H1 (cell line): Measurements from ENCODE around the gene PDX1. TPM values are rescaled to one million over a fixed set of nuclear protein-coding genes. Genes with fewer than 3 reads are reported as not detected.

ENCODE experiments used
- CTCF ChIA-PET: fragments of 300-600 bp; sonication (Branson Sonifier 250); formaldehyde crosslinking; loops from one replicate; lab custom pipeline; 2021; ENCODE audit not compliant: partially characterized antibody; lab: Charles Lee
- POLR2A ChIA-PET: fragments of 300-600 bp; sonication (Branson Sonifier 250); formaldehyde crosslinking; loops from one replicate; lab custom pipeline; 2021; ENCODE audit warnings: inconsistent platforms; ENCODE audit not compliant: partially characterized antibody; lab: Charles Lee
- DNase-seq, 2 experiments: peaks; one replicate each; pipeline versions ENCODE4 v3.0.0 to v3.0.0-alpha.2; 2010 to 2022; ENCODE audit warnings: low spot score in 2 of 2, low read depth in 1 of 2, mixed read lengths in 1 of 2
- FAIRE-seq: peaks from 2 replicates; lab custom pipeline; 2011; peaks lifted over from hg19 to GRCh38; lab: Jason Lieb, UNC
- H2AFZ ChIP-seq: 2 replicates; pipeline ENCODE4 v1.8.1; 2012; ENCODE audit warnings: low read length, inconsistent platforms
- H2AK5ac ChIP-seq: 2 replicates; pipeline ENCODE4 v1.6.1; 2013; ENCODE audit warnings: low read depth, low read length
- H2BK120ac ChIP-seq: replicated peaks from 2 replicates; pipeline ENCODE3; 2013; ENCODE audit warnings: low read depth, low read length, inconsistent platforms
- H2BK12ac ChIP-seq: 2 replicates; pipeline ENCODE4 v1.6.1; 2013; ENCODE audit warnings: low read depth, low read length
- H2BK15ac ChIP-seq: 2 replicates; pipeline ENCODE4 v1.6.1; 2013; ENCODE audit warnings: low read length
- H2BK20ac ChIP-seq: 2 replicates; pipeline ENCODE4 v1.6.1; 2013; ENCODE audit warnings: low read length
- H2BK5ac ChIP-seq: 2 replicates; pipeline ENCODE4 v1.6.1; 2013; ENCODE audit warnings: low read depth, low read length
- H3K14ac ChIP-seq: 2 replicates; pipeline ENCODE4 v1.6.1; 2013; ENCODE audit warnings: inconsistent platforms; ENCODE audit not compliant: insufficient read length
- H3K18ac ChIP-seq: 2 replicates; pipeline ENCODE4 v1.6.1; 2013; ENCODE audit warnings: low read length; ENCODE audit errors: extremely low read depth
- H3K23ac ChIP-seq: 2 replicates; pipeline ENCODE4 v1.6.1; 2013; ENCODE audit warnings: inconsistent platforms; ENCODE audit not compliant: insufficient read length
- H3K23me2 ChIP-seq: 2 replicates; pipeline ENCODE4 v1.6.1; 2013; ENCODE audit warnings: low read depth, low read length
- H3K27ac ChIP-seq: 2 replicates; pipeline ENCODE4 v1.6.1; 2011; ENCODE audit warnings: low read depth, low read length, inconsistent platforms
- H3K27me3 ChIP-seq, 4 experiments: replicated peaks in 1 of 4; 1 replicate in 1 of 4; 2 replicates in 3 of 4; pipeline versions ENCODE4 v1.6.1 to v1.8.1; 2011 to 2013; ENCODE audit warnings: low read length in 3 of 4, mild to moderate bottlenecking in 3 of 4, inconsistent platforms in 2 of 4, mixed read lengths in 2 of 4, moderate library complexity in 1 of 4; ENCODE audit not compliant: control insufficient read depth in 3 of 4, insufficient read depth in 3 of 4; ENCODE audit errors: extremely low read depth in 1 of 4
- H3K36me3 ChIP-seq, 4 experiments: 2 replicates each; pipeline versions ENCODE4 v1.6.1 to v1.8.1; 2011 to 2013; ENCODE audit warnings: mild to moderate bottlenecking in 4 of 4, low read length in 3 of 4, moderate library complexity in 2 of 4, control low read depth in 1 of 4, inconsistent platforms in 1 of 4; ENCODE audit not compliant: insufficient read depth in 4 of 4, control insufficient read depth in 2 of 4
- H3K4ac ChIP-seq: replicated peaks from 2 replicates; pipeline ENCODE3; 2013; ENCODE audit warnings: low read length, low read depth, mixed read lengths, inconsistent platforms; ENCODE audit not compliant: insufficient read length
- H3K4me1 ChIP-seq, 4 experiments: replicated peaks in 1 of 4; 1 replicate in 1 of 4; 2 replicates in 3 of 4; pipeline versions ENCODE4 v1.6.1 to v1.8.1; 2011 to 2013; ENCODE audit warnings: low read length in 3 of 4, inconsistent platforms in 2 of 4, mixed read lengths in 1 of 4; ENCODE audit not compliant: insufficient read depth in 4 of 4, control insufficient read depth in 3 of 4
- H3K4me2 ChIP-seq, 2 experiments: 2 replicates each; pipeline versions ENCODE4 v1.6.1 to v1.8.1; 2011 to 2013; ENCODE audit warnings: low read depth in 2 of 2, low read length in 2 of 2, control low read depth in 1 of 2, inconsistent platforms in 1 of 2, mild to moderate bottlenecking in 1 of 2; ENCODE audit not compliant: insufficient read depth in 1 of 2
- H3K4me3 ChIP-seq, 4 experiments: fragments of 200-600, 300-600 bp in 1 of 4; sonication (generic), shearing (Covaris generic), sonication (Bioruptor Twin) in 1 of 4; 2 replicates each; pipeline versions ENCODE4 v1.5.1 to v1.8.1; 2011 to 2016; ENCODE audit warnings: low read length in 4 of 4, low read depth in 3 of 4, control low read depth in 2 of 4, inconsistent platforms in 2 of 4, mild to moderate bottlenecking in 2 of 4, mixed read lengths in 1 of 4, moderate library complexity in 1 of 4; ENCODE audit not compliant: insufficient read depth in 2 of 4; ENCODE audit errors: extremely low read depth in 1 of 4
- H3K56ac ChIP-seq: replicated peaks from 2 replicates; pipeline ENCODE3; 2013; ENCODE audit warnings: low read depth, mild to moderate bottlenecking, mixed read lengths, low read length, inconsistent platforms; ENCODE audit not compliant: insufficient read length
- H3K79me1 ChIP-seq: 2 replicates; pipeline ENCODE4 v1.6.1; 2013; ENCODE audit warnings: low read depth, low read length, control low read depth
- H3K79me2 ChIP-seq, 2 experiments: 2 replicates each; pipeline versions ENCODE4 v1.6.1 to v1.8.1; 2012 to 2013; ENCODE audit warnings: low read length in 2 of 2, mild to moderate bottlenecking in 2 of 2, inconsistent platforms in 1 of 2; ENCODE audit not compliant: insufficient read depth in 2 of 2, control insufficient read depth in 1 of 2
- H3K9ac ChIP-seq, 4 experiments: replicated peaks in 1 of 4; 1 replicate in 1 of 4; 2 replicates in 3 of 4; pipeline versions ENCODE4 v1.6.1 to v1.8.1; 2011 to 2013; ENCODE audit warnings: low read depth in 3 of 4, low read length in 3 of 4, control low read depth in 2 of 4, mild to moderate bottlenecking in 2 of 4, moderate library complexity in 2 of 4, inconsistent platforms in 1 of 4; ENCODE audit errors: extremely low read depth in 1 of 4
- H3K9me3 ChIP-seq, 2 experiments: 2 replicates each; pipeline versions ENCODE4 v1.6.1 to v1.8.1; 2012 to 2013; ENCODE audit warnings: mild to moderate bottlenecking in 2 of 2, moderate library complexity in 2 of 2, control low read depth in 1 of 2, inconsistent platforms in 1 of 2, low read depth in 1 of 2, low read length in 1 of 2, mixed read lengths in 1 of 2; ENCODE audit not compliant: insufficient read depth in 2 of 2
- H4K20me1 ChIP-seq, 2 experiments: replicated peaks in 1 of 2; 2 replicates each; pipeline versions ENCODE3 to v1.8.1; 2011 to 2013; ENCODE audit warnings: inconsistent platforms in 2 of 2, low read length in 2 of 2, mild to moderate bottlenecking in 1 of 2; ENCODE audit not compliant: insufficient read depth in 2 of 2, control insufficient read depth in 1 of 2
- H4K5ac ChIP-seq: 2 replicates; pipeline ENCODE4 v1.6.1; 2013; ENCODE audit warnings: low read length, low read depth, mixed read lengths, inconsistent platforms; ENCODE audit not compliant: insufficient read length
- H4K8ac ChIP-seq: 2 replicates; pipeline ENCODE4 v1.8.0; 2013; ENCODE audit warnings: mild to moderate bottlenecking, moderate library complexity, low read length, inconsistent platforms; ENCODE audit not compliant: insufficient read depth; ENCODE audit errors: extremely low read depth
- H4K91ac ChIP-seq: replicated peaks from 2 replicates; pipeline ENCODE3; 2013; ENCODE audit warnings: low read length, mixed read lengths, inconsistent platforms; ENCODE audit not compliant: insufficient read length
- ASH2L ChIP-seq: fragments of 200-600, 300-600 bp; sonication (generic); IDR thresholded peaks from one replicate; pipeline ENCODE4 v1.7.1; 2017; ENCODE audit warnings: low read length
- WGBS, 2 experiments: shearing (Covaris generic) in 1 of 2; methylation state at CpG; one replicate each; pipeline versions ENCODE4 v1.1.6 to v1.1.7; 2013 to 2015; ENCODE audit warnings: low lambda C conversion rate in 2 of 2, mixed read lengths in 2 of 2, inconsistent platforms in 1 of 2, low coverage in 1 of 2, missing lambda C conversion rate in 1 of 2; ENCODE audit not compliant: insufficient replicate concordance in 2 of 2, insufficient coverage in 1 of 2, insufficient read length in 1 of 2; ENCODE audit errors: extremely low coverage in 1 of 2, missing lambda C conversion rate in 1 of 2; 5-methylcytosine and 5-hydroxymethylcytosine counted together
- polyA plus RNA-seq, 7 experiments: library from polyadenylated mRNA; depleted of rRNA in 3 of 7; stranded (reverse) in 5 of 7; unstranded in 2 of 7; fragments of >200 nt in 5 of 7; fragments of 200-250 nt in 2 of 7; gene quantifications; 1 replicate in 5 of 7; 2 replicates in 1 of 7; 4 replicates in 1 of 7; pipeline versions ENCODE4 v1.2.1 to v1.2.3, GENCODE V29; 2011 to 2013; ENCODE audit warnings: missing spikeins in 2 of 7, mixed read lengths in 2 of 7
- total RNA-seq: library from RNA; stranded (reverse); fragmentation: NEBNext Ultra II Directional; extraction: Animal tissue kit (Norgen Biotek cat#: 25700); gene quantifications from 2 replicates; pipeline ENCODE4 v1.2.1, GENCODE V29; 2021

The PDX1 gene
- total and polyA plus RNA-seq, 2 of the 8 experiments (the other 6 are each of a cell fraction or from before 2014, with no cell fraction given): not detected

DNA sequence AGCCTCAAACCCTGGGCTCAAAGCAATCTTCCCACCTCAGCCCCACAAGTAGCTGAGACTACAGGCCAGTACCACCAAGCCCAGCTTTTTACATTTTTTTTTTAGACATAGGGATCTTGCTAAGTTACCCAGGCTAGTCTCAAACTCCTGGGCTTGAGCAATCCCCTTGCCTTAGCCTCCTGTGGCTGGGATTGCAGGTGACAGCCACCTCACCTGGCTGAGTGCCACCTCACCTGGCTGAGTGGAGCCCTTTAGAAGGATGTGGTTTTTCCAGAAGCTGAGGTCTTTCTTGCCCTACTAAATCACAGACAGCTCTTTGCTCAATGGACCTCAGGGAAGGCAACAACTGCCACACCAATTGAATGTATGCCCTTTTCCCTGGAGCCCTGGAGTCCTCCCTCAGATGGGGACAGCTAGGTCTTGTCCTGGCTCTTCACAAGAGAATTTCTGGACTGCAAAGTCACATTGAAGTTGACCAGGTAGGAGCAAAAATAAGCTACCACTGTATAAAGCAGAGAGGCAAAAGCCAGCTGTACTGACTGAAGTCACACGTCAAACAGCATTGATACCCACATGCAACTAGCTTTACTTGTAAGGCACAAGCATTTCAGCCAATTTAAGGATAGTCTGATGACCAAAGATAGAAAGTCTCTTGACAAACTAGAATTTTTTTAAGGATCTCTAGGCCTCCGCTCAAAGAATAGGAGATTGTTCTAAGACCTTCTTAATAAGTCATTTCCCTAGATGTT is 14.0 kb downstream of the PDX1 start:
- H3K4me3 ChIP-seq: no peak overlapping the region
- H4K91ac ChIP-seq: no peak overlapping the region
- peaks cover 2 to 16% of the 10 kb centered on the region in 2 experiments for H4K20me1 ChIP-seq
- no peak overlapping the region for H4K5ac ChIP-seq
- H3K36me3 ChIP-seq: no peaks in the 10 kb centered on the region
- no peak overlapping the region for H2BK5ac ChIP-seq
- 83% methylated on average over 2 of the region's 2 CpGs; no CpG with 5 or more reads in 1 of the 2 experiments for WGBS, 2 experiments
- H2BK15ac ChIP-seq: no peak overlapping the region
- CTCF ChIA-PET: interaction anchor here (0.6 to 2.4 kb wide), 5 partner anchors 19 to 207 kb away, joined by 3 to 16 read pairs (median 7); no protein-coding TSS in a partner anchor
- no peak overlapping the region for H2AK5ac ChIP-seq
- H3K27ac ChIP-seq: no peak overlapping the region
- POLR2A ChIA-PET: interaction anchor here (0.9 to 1.1 kb wide), 2 partner anchors 16 to 683 kb away, joined by 3 read pairs; no protein-coding TSS in a partner anchor
- DNase-seq: no peak
- H3K4me1 ChIP-seq: peaks cover 0 to 5% (median 3%) of the 10 kb centered on the region in 4 experiments; a peak in 4 of 7 replicates
- H3K23me2 ChIP-seq: no peaks in the 10 kb centered on the region
- no peak overlapping the region for H3K56ac ChIP-seq
- H3K18ac ChIP-seq: no peak overlapping the region
- no peak overlapping the region for H3K4me2 ChIP-seq
- H3K14ac ChIP-seq: no peak overlapping the region
- H3K23ac ChIP-seq: no peak overlapping the region
- no peaks in the 10 kb centered on the region for H3K9me3 ChIP-seq
- no peak overlapping the region for H3K4ac ChIP-seq
- H2BK12ac ChIP-seq: no peak overlapping the region
- TF ChIP-seq ASH2L: no peak
- TF ChIP-seq, all 59 proteins: peak for 0
- FAIRE-seq: no peak
- H3K79me2 ChIP-seq: no peaks in the 10 kb centered on the region
- no peak overlapping the region for H2BK120ac ChIP-seq
- H4K8ac ChIP-seq: no peak overlapping the region
- no peak overlapping the region for H2BK20ac ChIP-seq
- H3K9ac ChIP-seq: no peak overlapping the region
- no peaks in the 10 kb centered on the region for H3K79me1 ChIP-seq
- no peak overlapping the region for H2AFZ ChIP-seq
- H3K27me3 ChIP-seq: peaks cover 32 to 52% (median 45%) of the 10 kb centered on the region in 4 experiments
